Astrocyte of the cerebellum (primary cell): Measurements from ENCODE around the gene SLC7A8.

Source experiments
- DNase-seq: peaks from one replicate; pipeline ENCODE4 v3.0.0-alpha.2; 2011; ENCODE audit warnings: low read depth
- H3K4me3 ChIP-seq: 2 replicates; pipeline ENCODE4 v1.5.1; 2011; ENCODE audit warnings: mild to moderate bottlenecking, low read depth, low read length, moderate library complexity
- in situ Hi-C: cut with HindIII; loops from 2 replicates; pipeline ENCODE4 v1.10.0; 2017; ENCODE audit warnings: low sequenced_read_pairs
- TF ChIP-seq, protein P1 (sequence below): IDR thresholded peaks from 2 replicates; pipeline ENCODE4 v1.5.1; 2012; ENCODE audit warnings: low read length, low read depth, moderate library complexity, mild to moderate bottlenecking; ENCODE audit errors: missing control alignments

SLC7A8 gene

DNA sequence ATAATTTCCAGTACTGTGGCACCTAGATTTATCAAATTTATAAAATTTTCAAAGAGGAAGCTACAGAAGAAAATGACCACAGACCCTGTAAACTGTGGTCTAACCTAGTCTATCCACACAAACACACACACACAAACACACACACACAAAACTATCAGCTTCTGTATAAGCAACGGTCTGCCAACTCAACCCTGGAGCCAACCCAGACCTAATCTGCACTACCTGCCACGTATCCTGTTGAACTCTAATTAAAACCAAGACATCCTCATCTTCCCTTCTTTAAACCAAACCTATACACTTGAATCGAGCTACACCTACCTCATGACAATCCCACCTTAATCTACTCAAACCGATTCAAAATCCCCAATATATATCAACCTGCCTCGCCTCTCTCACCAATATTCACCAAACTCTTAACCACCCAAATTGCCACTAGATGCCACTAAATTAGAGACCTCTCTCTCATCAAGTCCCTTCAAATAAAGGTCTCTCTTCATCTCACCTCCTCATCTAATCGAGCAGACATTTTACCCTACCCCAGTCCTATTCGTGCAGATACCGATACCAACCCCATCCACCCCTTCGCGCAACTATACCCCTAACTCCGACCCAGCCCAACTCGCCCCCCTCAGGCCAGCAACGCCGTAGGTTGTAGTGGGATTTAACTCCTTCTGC is 89.3 kb downstream of the SLC7A8 start:
- peak overlapping the region; percentile 92 for H3K4me3 ChIP-seq
- in situ Hi-C loops, result loop anchor here (5.0 to 10.0 kb wide), 2 partner anchors 89 to 93 kb away; no protein-coding TSS in a partner anchor
- DNase-seq, result no peak
- TF ChIP-seq, protein P1, sequence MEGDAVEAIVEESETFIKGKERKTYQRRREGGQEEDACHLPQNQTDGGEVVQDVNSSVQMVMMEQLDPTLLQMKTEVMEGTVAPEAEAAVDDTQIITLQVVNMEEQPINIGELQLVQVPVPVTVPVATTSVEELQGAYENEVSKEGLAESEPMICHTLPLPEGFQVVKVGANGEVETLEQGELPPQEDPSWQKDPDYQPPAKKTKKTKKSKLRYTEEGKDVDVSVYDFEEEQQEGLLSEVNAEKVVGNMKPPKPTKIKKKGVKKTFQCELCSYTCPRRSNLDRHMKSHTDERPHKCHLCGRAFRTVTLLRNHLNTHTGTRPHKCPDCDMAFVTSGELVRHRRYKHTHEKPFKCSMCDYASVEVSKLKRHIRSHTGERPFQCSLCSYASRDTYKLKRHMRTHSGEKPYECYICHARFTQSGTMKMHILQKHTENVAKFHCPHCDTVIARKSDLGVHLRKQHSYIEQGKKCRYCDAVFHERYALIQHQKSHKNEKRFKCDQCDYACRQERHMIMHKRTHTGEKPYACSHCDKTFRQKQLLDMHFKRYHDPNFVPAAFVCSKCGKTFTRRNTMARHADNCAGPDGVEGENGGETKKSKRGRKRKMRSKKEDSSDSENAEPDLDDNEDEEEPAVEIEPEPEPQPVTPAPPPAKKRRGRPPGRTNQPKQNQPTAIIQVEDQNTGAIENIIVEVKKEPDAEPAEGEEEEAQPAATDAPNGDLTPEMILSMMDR, result peak; percentile 47

DNA sequence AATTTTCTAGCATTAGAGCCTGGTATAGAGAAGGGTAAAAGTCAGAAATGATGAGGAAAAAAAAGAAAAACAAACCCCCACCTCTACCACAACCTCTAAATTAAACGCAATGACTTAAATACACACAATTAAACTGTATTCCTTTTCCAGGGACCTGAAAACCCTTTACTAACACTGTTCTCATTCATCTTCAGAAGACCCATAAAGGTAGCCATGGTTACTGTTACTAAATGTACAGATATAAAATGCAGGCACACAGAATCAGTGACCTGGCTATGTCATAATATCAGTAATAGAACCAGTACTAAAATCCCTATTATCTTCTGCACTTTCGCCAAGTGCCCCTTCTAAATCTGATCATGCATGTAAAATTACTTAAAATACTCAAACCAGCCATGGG is 89.9 kb downstream of the SLC7A8 start:
- in situ Hi-C loops, result loop anchor here (5.0 to 10.0 kb wide), 2 partner anchors 89 to 94 kb away; no protein-coding TSS in a partner anchor
- peak overlapping the region; percentile 92 for H3K4me3 ChIP-seq
- TF ChIP-seq, protein P1, result no peak
- no peak for DNase-seq

DNA sequence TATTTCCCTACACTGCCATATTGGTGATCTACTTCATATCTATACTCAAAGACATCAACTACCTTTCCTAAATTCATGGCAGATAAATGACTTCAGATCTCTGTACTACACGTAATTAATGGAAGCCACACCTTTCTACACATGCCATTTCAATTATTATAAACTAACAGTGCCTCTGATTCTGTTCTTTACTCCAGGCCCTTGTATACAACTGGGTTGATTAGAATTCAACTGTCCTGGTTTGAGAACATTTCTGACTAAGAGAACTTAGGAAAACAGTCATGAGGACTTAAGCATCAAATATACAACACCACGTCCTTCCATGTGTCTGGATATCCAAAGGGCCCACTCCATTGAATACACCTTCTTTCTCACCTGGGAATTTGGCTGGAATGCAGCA is 90.4 kb downstream of the SLC7A8 start:
- TF ChIP-seq, protein P1, result no peak
- in situ Hi-C loops, result loop anchor here (5.0 to 10.0 kb wide), 2 partner anchors 88 to 94 kb away; no protein-coding TSS in a partner anchor
- DNase-seq, result no peak
- peak overlapping the region; percentile 92 for H3K4me3 ChIP-seq

DNA sequence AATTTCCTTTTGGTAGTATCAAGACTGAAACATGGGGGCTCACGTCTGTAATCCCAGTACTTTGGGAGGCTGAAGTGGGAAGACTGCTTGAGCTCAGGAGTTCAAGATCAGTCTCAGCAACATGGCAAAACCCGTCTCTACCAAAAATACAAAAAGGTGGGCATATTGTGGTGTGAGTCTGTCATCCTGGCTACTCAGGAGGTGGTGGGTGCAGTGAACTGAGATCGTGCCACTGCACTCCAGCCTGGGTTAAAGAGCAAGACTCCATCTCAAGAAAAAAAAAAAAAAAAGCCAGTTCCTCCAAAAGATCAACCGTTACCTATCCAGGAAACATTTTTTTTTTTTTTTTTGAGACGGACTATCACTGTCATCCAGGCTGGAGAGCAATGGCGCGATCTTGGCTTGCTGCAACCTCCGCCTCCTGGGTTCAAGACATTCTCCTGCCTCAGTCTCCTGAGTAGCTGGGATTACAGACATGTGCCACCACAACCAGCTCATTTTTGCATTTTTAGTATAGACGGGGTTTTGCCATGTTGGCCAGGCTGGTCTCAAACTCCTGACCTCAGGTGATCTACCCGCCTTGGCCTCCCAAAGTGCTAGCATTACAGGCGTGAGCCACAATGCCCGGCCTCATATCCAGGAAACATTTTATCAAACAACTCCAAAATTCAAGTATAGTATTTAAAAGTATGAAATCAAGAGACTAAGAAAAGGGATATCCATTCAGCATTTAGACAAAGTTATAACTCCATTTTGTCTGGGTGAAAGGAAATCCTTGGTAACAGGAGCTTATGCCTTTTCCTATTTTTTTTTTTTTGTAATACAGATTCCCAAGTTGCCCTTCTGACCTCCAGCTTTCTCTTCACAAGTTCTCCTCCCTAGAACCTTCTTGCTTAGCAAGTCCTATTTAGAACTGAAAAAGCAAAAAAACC is 91.9 kb downstream of the SLC7A8 start:
- no peak overlapping the region for H3K4me3 ChIP-seq
- TF ChIP-seq, protein P1, result no peak
- in situ Hi-C loops, result loop anchor here (5.0 to 10.0 kb wide), 2 partner anchors 87 to 96 kb away; no protein-coding TSS in a partner anchor
- no peak for DNase-seq

DNA sequence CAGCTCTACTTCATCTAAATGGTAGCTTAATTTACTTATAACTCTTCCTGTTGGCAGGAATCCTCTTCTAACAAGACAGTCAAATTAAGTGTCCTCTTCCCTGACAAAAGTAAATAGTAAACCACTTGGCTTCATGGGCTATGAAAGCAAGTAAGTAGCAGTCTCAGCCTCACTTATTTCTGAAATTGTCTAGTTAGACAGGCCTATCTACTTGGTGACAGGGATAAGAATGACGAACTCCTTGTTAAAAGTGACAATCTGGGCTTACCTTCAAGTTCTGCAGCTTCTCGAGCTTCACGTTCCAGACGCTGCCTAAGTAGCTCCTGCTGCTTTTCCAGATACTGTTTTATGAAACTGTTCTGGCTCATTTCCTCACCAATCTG is 93.2 kb downstream of the SLC7A8 start:
- in situ Hi-C loops, result loop anchor here (5.0 to 10.0 kb wide), 2 partner anchors 85 to 97 kb away; no protein-coding TSS in a partner anchor
- H3K4me3 ChIP-seq, result no peak overlapping the region
- no peak for DNase-seq
- TF ChIP-seq, protein P1, result no peak

DNA sequence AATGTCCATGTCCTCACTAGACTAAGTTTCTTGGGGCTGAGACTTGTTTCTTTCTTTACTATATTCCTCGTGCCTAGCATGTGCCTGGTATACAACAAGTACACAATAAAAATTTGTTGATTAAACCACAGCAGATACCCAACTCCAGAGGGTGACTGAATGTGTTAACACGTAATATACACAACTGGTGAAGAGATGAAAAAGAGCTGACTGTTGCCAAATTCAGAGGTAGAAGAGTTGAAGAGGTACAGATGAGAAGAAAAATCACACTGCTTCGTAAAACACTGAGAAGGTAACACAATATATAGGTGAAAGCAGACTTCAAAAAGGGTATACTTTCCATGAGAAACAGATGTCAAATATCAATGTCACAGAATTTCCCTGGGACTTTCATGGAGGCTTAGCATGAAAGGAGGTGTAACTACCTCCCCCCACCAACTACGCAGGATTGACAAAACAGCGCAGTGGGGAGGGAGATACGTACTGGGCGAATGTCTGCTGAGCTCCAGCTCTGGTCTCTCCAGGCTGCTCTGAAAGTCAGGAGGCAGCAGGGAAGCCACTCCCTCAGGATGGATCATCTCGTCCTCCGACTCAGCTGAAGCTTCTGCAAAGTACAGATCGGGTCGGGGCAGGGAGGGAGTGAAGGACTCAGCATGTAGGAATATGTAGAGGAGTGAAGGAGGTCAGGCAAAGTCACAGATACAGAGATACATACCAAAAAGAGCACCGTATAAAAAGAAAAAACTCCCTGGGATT is 93.8 kb downstream of the SLC7A8 start:
- no peak for DNase-seq
- no peak overlapping the region for H3K4me3 ChIP-seq
- in situ Hi-C loops, result loop anchor here (5.0 to 10.0 kb wide), 2 partner anchors 85 to 98 kb away; no protein-coding TSS in a partner anchor
- TF ChIP-seq, protein P1, result no peak
